Activated CD4-positive, CD25-positive, alpha-beta regulatory T cell (primary cell): ENCODE data around the gene CSKMT.
"Not testable (repeated sequence)": the region's sequence is repeated elsewhere in the genome, so short reads cannot be mapped to it uniquely, and the experiment has no call there.

ENCODE experiments used
- DNase-seq, 4 experiments: peaks; one replicate each; lab custom pipeline; 2025; lab: John Stamatoyannopoulos, UW

CSKMT gene

GRCh38 chr11:62665075-62665598, at the start of gene CSKMT, which contains the start of gene C11orf98:
CSKMT (plus strand) TSS chr11:62665312; CDS start chr11:62665880, 568 bp downstream.
C11orf98 (minus strand) TSS chr11:62665210; CDS start chr11:62665169, 41 bp downstream.
- DNase-seq, result peak; percentile 90 to 94 (median 94)

DNA sequence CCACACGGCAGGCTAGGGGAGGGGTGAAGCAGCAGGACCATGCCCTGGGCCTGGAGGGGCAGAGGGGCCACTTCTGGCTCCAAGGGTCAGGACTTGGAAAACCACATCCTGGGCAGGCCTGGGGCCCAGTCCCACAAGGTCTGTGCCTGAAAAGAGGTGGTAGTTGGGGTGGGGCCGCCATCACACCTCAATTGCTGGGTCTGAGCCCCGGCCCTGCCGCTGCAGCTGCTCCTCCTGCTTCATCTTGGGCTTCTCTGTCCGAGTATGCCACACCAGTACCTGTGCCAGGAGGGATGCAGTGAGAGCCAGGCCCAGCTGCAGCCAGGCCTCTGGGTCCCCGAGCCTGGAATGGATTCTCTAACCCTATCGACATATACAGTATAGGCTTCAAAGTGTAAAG, 49.6 kb upstream of the CSKMT start:
- no peak for DNase-seq

- not testable (repeated sequence) for DNase-seq
Measured at GRCh38 chr11:62616957-62617356, 48.2 kb upstream of the CSKMT start.

DNA sequence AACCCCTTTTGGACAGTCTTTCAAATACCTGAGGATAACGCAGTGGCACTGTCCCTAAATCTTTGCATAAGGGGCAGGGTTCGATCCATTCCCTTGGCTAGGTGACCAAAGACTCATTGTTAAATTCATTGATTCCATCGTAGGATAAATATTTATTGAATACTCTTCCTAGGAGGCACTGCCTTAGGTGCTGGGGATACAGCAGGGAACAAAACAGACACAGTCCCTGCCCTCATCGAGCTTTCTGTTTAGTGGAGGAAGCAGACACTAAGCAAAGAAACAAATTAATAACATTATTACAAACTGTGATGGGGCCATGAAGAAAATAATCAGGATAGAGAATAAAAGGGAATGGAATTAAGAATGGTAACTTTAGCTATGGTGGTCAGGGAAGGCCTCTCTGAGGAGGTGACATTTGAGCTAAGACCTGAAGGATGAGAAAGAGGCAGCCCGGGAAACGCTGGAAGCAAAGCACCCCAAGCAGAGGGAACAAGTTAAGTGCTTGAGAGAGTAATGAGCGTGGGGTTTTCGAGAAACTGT, 44.0 kb upstream of the CSKMT start:
- DNase-seq, result no peak

DNA sequence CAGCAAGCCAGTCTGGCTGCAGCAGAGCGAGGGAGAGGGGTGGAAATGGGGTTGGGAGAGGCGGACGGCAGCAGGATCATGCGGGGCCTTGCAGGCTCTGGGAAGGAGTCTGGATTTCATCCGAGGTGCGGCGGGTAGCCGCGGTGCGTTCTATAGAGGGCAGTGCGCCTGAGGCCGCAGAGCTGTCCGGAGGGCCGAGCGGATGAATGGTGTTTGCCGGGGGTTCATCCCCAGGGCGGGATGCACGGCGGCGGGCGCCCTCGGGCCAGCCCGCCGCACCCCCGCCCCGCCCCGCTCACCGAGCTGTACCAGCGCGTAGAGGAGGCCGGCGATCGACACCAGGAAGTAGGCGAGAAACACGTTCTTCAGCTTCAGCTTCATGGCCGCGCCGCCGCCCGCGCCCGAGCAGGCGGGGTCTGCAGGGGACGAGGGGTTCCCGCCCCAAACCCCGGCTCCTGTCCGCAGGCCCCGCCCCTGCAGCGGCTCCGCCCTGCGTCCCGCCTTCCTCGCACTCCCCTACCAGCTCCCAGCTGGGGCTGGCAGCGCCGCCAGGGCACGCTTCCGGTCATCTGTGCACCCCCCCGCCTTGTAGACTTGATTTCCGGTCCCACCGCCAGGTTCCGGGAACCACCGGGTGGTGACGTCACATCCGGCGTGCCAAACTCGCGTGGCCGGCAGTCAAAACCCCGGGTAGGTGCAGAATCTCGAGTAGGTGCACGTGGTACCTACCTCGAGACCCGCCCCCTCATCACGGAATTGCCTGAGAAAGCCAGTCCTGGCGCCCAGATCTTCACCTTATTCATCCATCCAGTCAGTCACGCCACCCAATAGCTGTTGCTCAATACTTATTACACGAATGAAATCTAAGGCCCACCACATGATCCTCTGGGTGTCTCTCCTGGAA, 43.3 kb upstream of the CSKMT start, which contains the start of gene B3GAT3:
B3GAT3 (minus strand) TSS at position 420 of the 904 bp plus-strand sequence; CDS start at position 381, 39 bp downstream.
- peak; percentile 87 to 95 (median 90) for DNase-seq

DNA sequence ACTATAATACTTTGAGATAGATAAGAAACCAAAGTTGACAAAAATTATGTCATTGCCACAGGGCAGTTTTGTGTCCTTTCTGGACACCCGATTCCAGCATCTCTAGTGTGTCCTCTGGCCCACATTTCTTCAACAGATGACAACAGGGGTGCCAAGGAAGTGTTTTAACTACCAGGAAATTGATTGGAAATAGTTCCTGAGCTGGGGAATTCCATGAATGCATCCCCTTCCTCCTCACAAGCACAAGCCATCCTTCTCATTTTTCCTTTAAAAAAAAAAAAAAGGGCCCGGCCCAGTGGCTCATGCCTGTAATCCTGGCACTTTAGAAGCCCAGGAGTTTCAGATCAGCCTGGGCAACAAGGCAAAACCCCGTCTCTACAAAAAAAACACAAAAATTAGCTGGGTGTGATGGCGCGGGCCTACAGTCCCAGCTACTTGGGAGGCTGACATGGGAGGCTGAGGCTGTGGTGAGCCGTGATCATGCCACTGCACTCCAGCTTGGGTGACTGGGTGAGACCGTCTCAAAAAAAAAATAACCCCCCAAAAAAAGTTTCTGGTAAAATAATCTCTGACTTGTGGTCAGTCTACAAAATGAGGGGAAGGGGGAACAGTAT, 42.5 kb upstream of the CSKMT start:
- no peak for DNase-seq

DNA sequence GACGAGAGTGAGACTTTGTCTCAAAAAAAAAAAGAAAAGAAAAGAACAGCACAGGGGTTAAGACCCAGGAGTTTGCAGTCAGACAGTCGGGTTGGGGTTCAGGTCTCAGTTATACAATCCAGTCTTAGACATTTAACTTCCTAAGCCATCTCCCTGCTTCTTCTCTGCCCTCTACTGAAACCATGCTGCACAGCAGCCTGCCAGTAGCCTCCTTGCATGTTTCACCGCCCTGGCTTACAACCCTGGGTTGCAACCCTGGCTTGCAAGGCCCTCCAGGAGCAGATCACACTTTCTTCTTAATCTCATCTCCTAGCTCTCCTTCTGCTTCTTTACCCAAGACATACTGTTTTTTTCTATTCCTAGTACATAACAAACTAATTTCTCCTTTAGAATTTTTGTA, 37.4 kb upstream of the CSKMT start:
- DNase-seq, result no peak

DNA sequence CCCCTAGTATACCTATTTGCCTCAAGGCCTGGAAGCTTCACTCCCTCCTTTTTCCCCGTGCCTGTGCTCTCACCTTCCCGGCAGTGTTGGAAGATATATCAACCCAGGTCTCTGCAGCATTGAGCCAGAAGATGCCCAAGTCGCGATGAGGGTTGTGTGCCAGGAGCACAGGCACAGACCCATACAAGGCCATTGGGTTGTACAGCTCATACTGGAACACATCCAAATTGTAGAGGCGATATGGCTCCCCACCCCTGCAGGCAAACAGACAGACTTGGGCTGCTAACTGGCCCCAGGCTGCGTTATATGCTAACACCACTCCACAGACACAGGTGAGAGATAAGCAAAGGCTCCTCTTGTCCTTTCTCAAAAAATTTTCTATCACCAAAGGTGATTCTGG, 32.6 kb upstream of the CSKMT start:
- DNase-seq, result no peak

DNA sequence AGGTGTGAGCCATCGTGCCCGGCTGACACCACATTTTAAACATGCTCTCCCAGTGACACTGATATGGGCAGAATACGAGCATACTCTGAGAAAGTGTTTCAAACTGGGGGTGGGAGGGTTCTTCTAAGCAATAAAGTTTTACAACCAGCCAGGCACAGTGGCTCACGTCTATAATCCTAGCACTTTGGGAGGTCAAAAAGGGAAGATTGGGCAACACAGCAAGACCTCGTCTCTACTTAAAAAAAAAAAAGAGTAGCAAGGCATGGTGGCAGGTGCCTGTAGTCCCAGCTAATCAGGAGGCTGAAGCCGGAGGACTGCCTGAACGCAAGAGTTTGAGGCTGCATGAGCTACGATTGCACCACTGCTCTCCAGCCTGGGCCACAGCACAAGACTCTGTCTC, 20.9 kb upstream of the CSKMT start:
- DNase-seq, result no peak

DNA sequence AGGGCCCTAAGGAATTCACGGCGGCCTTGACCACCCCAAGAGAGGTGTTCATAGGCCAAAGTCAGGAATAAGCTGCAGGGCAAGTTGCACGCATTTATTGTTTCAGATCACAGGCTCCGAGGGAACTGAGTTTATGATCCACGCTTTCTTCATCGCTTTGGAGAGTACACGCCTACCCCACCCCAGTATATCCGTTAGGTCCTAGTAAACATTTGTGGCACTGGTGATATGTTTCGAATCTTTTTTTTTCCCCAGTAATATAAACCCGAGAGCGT, 19.5 kb upstream of the CSKMT start:
- no peak for DNase-seq

DNA sequence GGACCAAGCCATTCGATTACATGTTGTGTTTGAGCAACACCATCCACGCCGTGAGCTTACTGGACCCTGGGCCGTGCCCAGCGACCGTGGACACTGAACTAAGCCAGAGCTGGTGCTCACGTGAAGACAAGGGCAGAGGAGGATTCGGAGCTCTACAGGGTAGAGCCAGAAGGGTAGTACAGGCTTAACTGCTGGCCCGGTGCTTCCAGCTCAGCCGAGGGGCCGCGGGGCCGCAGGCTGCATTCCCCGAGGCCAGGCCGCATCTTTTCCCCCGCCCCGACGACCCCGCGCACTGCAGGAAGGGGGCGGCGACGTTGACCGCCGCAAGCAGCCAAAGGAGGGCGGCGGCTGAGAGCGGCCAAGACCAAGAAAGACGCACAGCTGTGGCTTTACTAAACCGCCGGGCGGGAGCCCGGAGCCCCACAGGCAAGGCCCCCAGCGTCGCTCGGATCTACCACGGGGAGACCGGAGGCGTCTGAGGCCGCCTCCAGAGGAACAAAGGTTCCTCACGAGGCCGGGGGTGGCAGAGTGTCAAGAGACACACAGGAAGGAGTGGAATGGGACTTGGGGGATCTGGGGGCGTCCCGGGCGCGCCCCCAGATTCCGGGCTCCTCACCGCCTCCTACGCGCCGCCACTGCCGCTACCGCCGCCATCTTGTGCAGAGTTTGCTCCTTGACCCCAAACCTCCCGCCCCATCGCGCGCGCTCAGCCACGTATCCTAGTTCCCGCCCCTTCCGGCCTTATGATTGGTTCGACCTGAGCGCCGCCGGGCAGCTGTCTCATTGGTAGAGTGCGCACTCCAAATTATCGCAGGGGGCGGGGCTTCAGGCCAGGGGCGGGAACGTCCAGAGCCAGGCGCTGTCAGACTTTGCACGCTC, 18.9 kb upstream of the CSKMT start, which contains the start of gene GANAB:
GANAB (minus strand) TSS at position 668 of the 879 bp plus-strand sequence; CDS start at position 654, 14 bp downstream.
- DNase-seq, result peak; percentile 96 to 99 (median 98)

DNA sequence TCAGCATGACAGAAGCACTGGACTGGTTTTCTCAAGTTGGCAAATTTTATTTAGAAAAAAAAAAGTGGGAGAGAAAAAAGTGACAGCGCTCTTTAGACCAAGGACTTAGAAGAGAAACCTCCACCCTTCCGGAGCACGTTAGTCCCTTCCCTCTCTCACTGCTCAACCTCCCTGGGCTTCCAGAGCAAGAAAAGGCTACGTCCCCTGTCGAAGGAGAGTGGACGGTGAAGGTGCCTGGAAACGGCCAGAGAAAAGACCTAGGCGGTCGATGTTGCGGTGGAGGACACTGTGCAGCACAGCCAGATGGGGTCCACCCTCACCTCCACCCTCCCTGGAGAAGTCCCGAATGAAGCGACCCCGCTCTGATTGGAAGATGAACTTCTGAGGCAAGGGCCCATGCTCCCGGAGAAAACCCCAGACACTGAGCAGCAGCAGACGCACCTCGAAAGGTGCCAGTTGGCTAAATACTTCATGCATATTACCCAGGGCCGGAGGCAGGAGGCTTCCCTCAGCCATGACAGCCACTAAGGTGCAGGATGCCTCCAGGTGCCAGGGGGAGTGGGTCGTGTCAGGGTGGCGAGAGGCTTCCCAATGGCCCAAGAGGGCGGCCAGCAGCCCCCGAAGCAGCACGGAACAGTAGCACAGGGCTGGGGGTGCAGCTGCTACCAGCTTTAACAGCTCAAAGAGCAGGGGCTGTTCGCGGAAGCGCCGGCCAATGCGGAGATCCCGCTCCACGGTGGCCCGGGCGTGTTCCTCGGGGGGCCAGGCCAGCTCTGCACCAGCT, 18.1 kb upstream of the CSKMT start:
- DNase-seq, result no peak

- no peak for DNase-seq
Measured at GRCh38 chr11:62647609-62648005, 17.5 kb upstream of the CSKMT start.

GRCh38 chr11:62648185-62648966, 16.7 kb upstream of the CSKMT start:
- DNase-seq, result no peak

- no peak for DNase-seq
Measured at GRCh38 chr11:62648967-62649364, 16.1 kb upstream of the CSKMT start.

DNA sequence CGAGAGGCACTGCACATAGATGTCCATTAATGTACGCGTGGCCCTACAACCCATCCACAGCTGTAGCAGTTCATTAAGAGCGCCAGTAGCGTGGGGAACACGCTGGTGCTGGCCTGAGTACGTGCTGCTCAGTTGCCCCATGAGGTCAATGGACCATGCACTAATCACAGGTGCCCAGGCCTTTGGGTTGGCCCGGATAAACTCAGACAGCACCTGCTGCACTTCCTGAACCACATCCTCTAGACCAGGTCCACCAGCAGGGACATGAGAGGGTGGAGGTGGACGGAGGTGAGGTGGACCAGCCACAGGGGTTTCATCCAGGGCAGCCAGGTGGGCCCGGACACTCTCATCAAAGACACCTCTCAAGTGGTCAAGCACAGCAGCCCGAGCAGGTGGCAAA, 15.6 kb upstream of the CSKMT start:
- no peak for DNase-seq

GRCh38 chr11:62650283-62650682, 14.8 kb upstream of the CSKMT start:
- DNase-seq, result not testable (repeated sequence)

DNA sequence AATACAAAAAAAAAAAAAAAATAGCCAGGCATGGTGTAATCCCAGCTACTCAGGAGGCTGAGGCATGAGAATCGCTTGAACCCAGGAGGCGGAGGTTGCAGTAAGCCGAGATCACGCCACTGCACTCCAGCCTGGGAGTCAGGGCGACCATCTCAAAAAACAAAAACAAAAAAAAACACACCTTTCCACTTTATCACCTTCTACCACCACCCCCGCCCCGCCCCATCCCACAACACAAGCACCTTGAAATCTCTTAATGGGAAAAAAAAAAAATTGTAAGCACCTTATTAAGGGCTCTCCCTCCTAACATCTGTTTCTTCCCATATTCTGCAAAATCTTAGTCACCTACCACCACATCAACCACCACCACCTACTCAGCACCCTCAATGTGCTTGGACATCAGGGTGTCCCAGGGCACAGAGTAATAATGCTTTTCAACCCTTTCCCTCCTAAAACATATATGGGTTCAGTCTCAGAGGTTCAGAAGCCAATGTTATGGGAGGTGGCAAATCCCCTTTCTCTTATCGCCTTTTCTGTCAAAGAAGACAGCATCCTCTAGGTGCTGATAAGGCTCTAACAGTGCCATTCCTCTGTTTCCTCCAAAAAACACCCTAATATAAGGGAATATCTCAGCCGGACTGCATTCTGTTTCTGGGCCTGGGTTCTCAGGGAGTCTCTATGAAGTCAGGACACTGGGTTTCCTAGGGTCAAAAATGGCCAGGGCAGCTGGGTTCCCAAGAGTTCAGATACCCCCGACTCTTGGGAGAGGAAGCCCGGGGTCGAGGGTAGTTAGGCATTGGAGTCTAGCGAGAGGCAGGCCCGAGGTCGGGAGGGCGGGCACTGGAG, 12.7 kb upstream of the CSKMT start:
- DNase-seq, result no peak

GRCh38 chr11:62654297-62654696, 10.8 kb upstream of the CSKMT start:
- no peak for DNase-seq
